Embryonic facial prominence (tissue), 1 donor: ENCODE measurements around the gene BBS1.
"Not testable (repeated sequence)": the region's sequence is repeated elsewhere in the genome, so short reads cannot be mapped to it uniquely, and the experiment has no call there.

Experiments
- DNase-seq: peaks from one replicate; pipeline ENCODE4 v3.0.0-alpha.2; 2016; ENCODE audit errors: extremely low spot score

BBS1 gene

DNA sequence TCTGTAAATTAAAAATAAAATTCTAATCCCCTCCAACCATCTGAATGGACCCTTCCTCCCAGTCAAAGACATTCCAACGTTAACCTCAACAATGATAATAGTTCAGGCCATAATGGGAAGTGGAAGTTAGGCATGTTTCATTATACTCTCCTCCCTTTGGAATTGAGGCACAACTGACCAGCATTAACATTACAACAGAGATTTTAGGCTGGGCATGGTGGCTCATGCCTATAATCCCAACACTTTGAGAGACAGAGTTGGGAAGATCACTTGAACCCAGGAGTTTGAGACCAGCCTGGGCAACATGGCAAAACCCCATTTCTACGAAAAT is 60.4 kb downstream of the BBS1 start:
- DNase-seq: no peak

DNA sequence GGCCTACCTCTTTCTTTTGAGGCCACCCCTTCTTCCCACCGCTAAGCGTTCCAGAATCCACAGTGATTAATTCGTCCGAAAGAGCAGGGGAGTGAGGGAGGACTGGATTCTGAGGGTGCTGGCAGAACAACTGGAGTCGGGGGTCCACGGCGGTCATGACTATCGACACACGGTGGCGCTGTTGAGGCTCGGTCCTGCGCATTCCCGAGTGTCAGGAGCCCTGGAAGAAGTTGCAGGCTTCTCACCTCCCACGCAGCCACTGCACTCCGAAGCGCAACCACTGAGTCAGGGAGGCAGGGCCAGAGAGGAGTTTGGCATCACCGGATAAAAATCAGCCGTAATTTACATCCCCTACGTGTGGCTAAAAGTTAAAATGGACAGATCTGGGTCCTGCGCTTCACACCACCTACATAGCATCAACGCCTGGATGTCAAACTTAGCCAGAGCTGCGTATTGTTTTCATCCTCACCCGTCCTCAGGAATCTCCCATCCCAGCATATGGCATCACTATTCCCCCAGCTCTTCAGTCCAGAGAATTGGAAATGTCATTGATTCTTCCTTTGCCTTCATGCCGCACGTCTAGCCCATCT is 68.7 kb downstream of the BBS1 start:
- DNase-seq: no peak

DNA sequence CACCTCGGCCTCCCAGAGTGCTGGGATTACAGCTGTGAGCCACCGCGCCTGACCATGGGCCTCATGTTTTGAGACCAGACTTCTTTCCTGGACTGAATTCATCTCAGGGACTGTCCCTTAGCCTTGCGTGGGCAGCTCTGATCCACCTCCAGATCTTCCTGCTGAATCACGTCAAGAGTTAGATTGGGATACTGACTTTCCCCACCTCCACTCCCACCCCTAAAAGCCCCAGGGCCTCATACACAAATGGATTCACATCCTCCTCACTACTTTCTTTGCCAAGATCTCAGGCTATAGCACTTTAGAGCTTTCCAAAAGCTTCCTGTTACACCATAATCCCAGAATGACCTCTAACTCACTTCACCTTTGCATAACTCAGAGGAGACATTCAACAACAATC is 70.4 kb downstream of the BBS1 start:
- no peak for DNase-seq

DNA sequence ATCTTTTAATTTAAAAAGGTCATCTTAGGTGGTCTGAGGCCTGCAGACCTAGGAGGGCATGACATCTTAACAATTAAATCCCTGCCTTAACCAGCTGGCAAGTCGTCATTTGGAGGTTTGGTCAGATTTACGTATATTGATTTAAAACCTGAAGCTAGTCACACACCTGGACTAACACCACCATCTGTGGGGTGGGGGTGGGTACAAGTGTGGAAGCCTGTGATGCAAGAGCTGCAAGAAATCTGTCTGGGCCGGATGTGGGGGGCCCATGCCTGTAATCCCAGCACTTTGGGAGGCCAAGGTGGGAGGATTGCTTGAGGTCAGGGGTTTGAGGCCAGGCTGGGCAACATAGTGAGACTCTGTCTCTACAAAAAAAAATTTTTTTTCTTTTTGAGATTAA is 70.8 kb downstream of the BBS1 start:
- no peak for DNase-seq

DNA sequence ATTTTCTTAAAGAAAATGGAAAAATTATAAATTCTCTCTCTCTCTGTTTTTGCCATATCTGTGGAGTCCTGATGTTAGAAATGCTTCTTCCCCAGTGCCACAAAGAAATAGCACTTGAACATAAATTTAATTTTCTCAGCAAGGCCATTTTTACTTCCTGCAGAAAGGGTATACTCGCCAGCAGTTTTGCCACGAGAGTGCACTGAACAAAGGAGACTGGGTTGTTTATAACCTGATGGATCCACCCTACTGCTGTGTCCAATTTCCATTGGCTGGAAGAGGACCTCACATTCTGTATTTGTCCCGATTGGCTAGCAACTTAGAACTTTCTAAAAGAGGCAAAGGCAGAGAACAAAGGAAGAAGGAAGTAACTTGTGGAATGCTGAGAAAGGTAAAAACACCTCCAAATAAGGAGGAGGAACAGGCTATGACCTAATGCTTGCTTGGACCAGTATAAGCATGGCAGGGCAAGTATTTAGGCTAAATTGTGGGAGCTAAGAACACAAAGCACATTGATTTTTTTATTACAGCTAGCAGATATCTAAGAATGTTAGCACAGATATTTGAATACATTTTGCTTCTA is 72.2 kb downstream of the BBS1 start:
- not testable (repeated sequence) for DNase-seq
